ENCODE measurements around the gene MYPN. TPM values are rescaled to one million over a fixed set of nuclear protein-coding genes. Genes with fewer than 3 reads are reported as not detected.

The MYPN gene
- total RNA-seq, 1 experiment from 2014 or later: 6.0 TPM

- ATAC-seq (no peak), DNase-seq (no peak)
- Histone ChIP-seq H3K9ac (ENCODE audit: low read length) (no peak overlapping the region), H3K27me3 (ENCODE audit: low read length) (no peaks in the 10 kb centered on the region), H3K4me1 (ENCODE audit: insufficient read depth, low read length) (peaks cover 18% of the 10 kb centered on the region), H3F3A (ENCODE audit: low read length, unreplicated experiment) (no peaks in the 10 kb centered on the region), H3K4me2 (ENCODE audit: low read length) (no peak overlapping the region), H3K9me2 (replicated peaks; ENCODE audit: low read length) (no peaks in the 10 kb centered on the region), H3K4me3 (ENCODE audit: low read length) (no peak overlapping the region), H3K9me3 (ENCODE audit: low read length) (no peaks in the 10 kb centered on the region), H3K36me3 (ENCODE audit: low read depth, low read length) (no peaks in the 10 kb centered on the region), H3K79me2 (ENCODE audit: low read length) (no peaks in the 10 kb centered on the region), H3K27ac (ENCODE audit: low read length) (no peak overlapping the region), H4K20me1 (ENCODE audit: low read length) (no peaks in the 10 kb centered on the region), H2AFZ (ENCODE audit: low read length) (no peak overlapping the region)
- TF ChIP-seq EZH2phosphoT487 (IDR thresholded peaks at IDR 0.05; ENCODE audit: borderline replicate concordance, low read length): no peak
- TF ChIP-seq EZH2 (IDR thresholded peaks at IDR 0.05; ENCODE audit: low read length, unreplicated experiment): no peak
- TF ChIP-seq CTCF (conservative IDR thresholded peaks at IDR 0.05; ENCODE audit: low read depth, low read length): no peak
- CTCF ChIA-PET: no interaction called here
- POLR2A ChIA-PET (ENCODE audit: unreplicated experiment): interaction anchor here (0.5 kb wide), 1 partner anchor 457 kb away, joined by 4 read pairs; no protein-coding TSS in a partner anchor
- intact Hi-C loops (cut with micrococcal nuclease): no loop called here
- no TSS peak for BruUV-seq (replicated peaks)
Measured at GRCh38 chr10:68121020-68121743, 11.9 kb downstream of the MYPN start.

- no peak overlapping the region for H3K27ac ChIP-seq (ENCODE audit: low read length)
- no peak overlapping the region for H3K4me3 ChIP-seq (ENCODE audit: low read length)
- H3K4me1 ChIP-seq (ENCODE audit: insufficient read depth, low read length): peaks cover 18% of the 10 kb centered on the region
- H3K9ac ChIP-seq (ENCODE audit: low read length): no peak overlapping the region
- no peaks in the 10 kb centered on the region for H3K36me3 ChIP-seq (ENCODE audit: low read depth, low read length)
- H3K9me2 ChIP-seq (replicated peaks; ENCODE audit: low read length): no peaks in the 10 kb centered on the region
- TF ChIP-seq EZH2phosphoT487 (IDR thresholded peaks at IDR 0.05; ENCODE audit: borderline replicate concordance, low read length): no peak
- TF ChIP-seq EZH2 (IDR thresholded peaks at IDR 0.05; ENCODE audit: low read length, unreplicated experiment): no peak
- no peak for TF ChIP-seq CTCF (conservative IDR thresholded peaks at IDR 0.05; ENCODE audit: low read depth, low read length)
- CTCF ChIA-PET: no interaction called here
- no peaks in the 10 kb centered on the region for H3F3A ChIP-seq (ENCODE audit: low read length, unreplicated experiment)
- POLR2A ChIA-PET (ENCODE audit: unreplicated experiment): no interaction called here
- no peak for ATAC-seq
- no peaks in the 10 kb centered on the region for H3K79me2 ChIP-seq (ENCODE audit: low read length)
- no peak overlapping the region for H3K4me2 ChIP-seq (ENCODE audit: low read length)
- intact Hi-C loops (cut with micrococcal nuclease): no loop called here
- no peak for DNase-seq
- H4K20me1 ChIP-seq (ENCODE audit: low read length): no peaks in the 10 kb centered on the region
- H3K27me3 ChIP-seq (ENCODE audit: low read length): no peaks in the 10 kb centered on the region
- no TSS peak for BruUV-seq (replicated peaks)
- no peak overlapping the region for H2AFZ ChIP-seq (ENCODE audit: low read length)
- H3K9me3 ChIP-seq (ENCODE audit: low read length): no peaks in the 10 kb centered on the region
Measured at GRCh38 chr10:68121852-68122251, 12.6 kb downstream of the MYPN start.

- no TSS peak for BruUV-seq (replicated peaks)
- no peaks in the 10 kb centered on the region for H4K20me1 ChIP-seq (ENCODE audit: low read length)
- no peak for TF ChIP-seq EZH2phosphoT487 (IDR thresholded peaks at IDR 0.05; ENCODE audit: borderline replicate concordance, low read length)
- no peak for TF ChIP-seq EZH2 (IDR thresholded peaks at IDR 0.05; ENCODE audit: low read length, unreplicated experiment)
- no peak for TF ChIP-seq CTCF (conservative IDR thresholded peaks at IDR 0.05; ENCODE audit: low read depth, low read length)
Measured at GRCh38 chr10:68124718-68125117, 15.4 kb downstream of the MYPN start.

More at GRCh38 chr10:68124718-68125117, 15.4 kb downstream of the MYPN start:
- Histone ChIP-seq H3K36me3 (ENCODE audit: low read depth, low read length) (no peaks in the 10 kb centered on the region), H3K4me2 (ENCODE audit: low read length) (no peak overlapping the region; the same call in 1 of the 2 replicates), H3K27ac (ENCODE audit: low read length) (peak overlapping the region; percentile 52), H2AFZ (ENCODE audit: low read length) (no peak overlapping the region), H3K9ac (ENCODE audit: low read length) (no peak overlapping the region), H3F3A (ENCODE audit: low read length, unreplicated experiment) (no peaks in the 10 kb centered on the region), H3K4me1 (ENCODE audit: insufficient read depth, low read length) (peaks cover 18% of the 10 kb centered on the region), H3K4me3 (ENCODE audit: low read length) (no peak overlapping the region), H3K9me2 (replicated peaks; ENCODE audit: low read length) (no peaks in the 10 kb centered on the region), H3K27me3 (ENCODE audit: low read length) (no peaks in the 10 kb centered on the region), H3K9me3 (ENCODE audit: low read length) (no peaks in the 10 kb centered on the region), H3K79me2 (ENCODE audit: low read length) (no peaks in the 10 kb centered on the region)
- ATAC-seq (no peak), DNase-seq (no peak)
- POLR2A ChIA-PET (ENCODE audit: unreplicated experiment): no interaction called here
- CTCF ChIA-PET: no interaction called here
- intact Hi-C loops (cut with micrococcal nuclease): no loop called here

Data from PC-3 (cell line).